GM18867 (cell line): ENCODE data around the gene PRR23E.

Experiments
- ATAC-seq: cut with Tn5 transposase; IDR thresholded peaks from one replicate; pipeline ENCODE4 v1.9.1; 2021; ENCODE audit warnings: mild to moderate bottlenecking, moderate library complexity; ENCODE audit not compliant: unreplicated experiment

The PRR23E gene

GRCh38 chr3:127222163-127222562 is 29.2 kb downstream of the PRR23E start:
- ATAC-seq, result no peak

GRCh38 chr3:127222664-127223063 is 29.7 kb downstream of the PRR23E start:
- ATAC-seq, result no peak

- ATAC-seq, result no peak
These were observed 31.2 kb downstream of the PRR23E start for GRCh38 chr3:127224118-127224517.

- ATAC-seq, result no peak
These were observed 33.5 kb downstream of the PRR23E start for GRCh38 chr3:127226457-127226856.

- ATAC-seq, result no peak
These were observed 34.3 kb downstream of the PRR23E start for GRCh38 chr3:127226946-127227842.

GRCh38 chr3:127228866-127229265 is 35.9 kb downstream of the PRR23E start:
- ATAC-seq, result no peak

GRCh38 chr3:127233371-127233770 is 40.4 kb downstream of the PRR23E start:
- ATAC-seq, result no peak

- ATAC-seq, result no peak
These were observed 41.8 kb downstream of the PRR23E start for GRCh38 chr3:127234778-127235177.

GRCh38 chr3:127235706-127236105 is 42.8 kb downstream of the PRR23E start:
- no peak for ATAC-seq

- no peak for ATAC-seq
These were observed 44.9 kb downstream of the PRR23E start for GRCh38 chr3:127237835-127238234.

- no peak for ATAC-seq
These were observed 45.7 kb downstream of the PRR23E start for GRCh38 chr3:127238602-127239001.

GRCh38 chr3:127247292-127247691 is 54.4 kb downstream of the PRR23E start:
- ATAC-seq, result no peak
